NOMO-1 (cell line): ENCODE measurements around the gene PSMC3.

ENCODE experiments used
- DNase-seq, 2 experiments: peaks; one replicate each; lab custom pipeline; 2025; ENCODE audit not compliant: unreplicated experiment in 2 of 2; lab: John Stamatoyannopoulos, UW

The PSMC3 gene

GRCh38 chr11:47413908-47414684, 12.1 kb downstream of the PSMC3 start:
- no peak for DNase-seq

- DNase-seq: no peak
These were observed 12.9 kb downstream of the PSMC3 start for GRCh38 chr11:47413351-47413750.

- peak; percentile 24 to 32 for DNase-seq
These were observed 14.1 kb downstream of the PSMC3 start for GRCh38 chr11:47411884-47412746.

- DNase-seq: no peak
These were observed 15.6 kb downstream of the PSMC3 start for GRCh38 chr11:47410370-47411264.

GRCh38 chr11:47409440-47410369, 16.5 kb downstream of the PSMC3 start:
- DNase-seq: no peak

- DNase-seq: no peak
These were observed 17.4 kb downstream of the PSMC3 start for GRCh38 chr11:47408598-47409439.

GRCh38 chr11:47407746-47408590, 18.3 kb downstream of the PSMC3 start, which contains the start of gene SLC39A13:
Gene SLC39A13, plus strand, starts transcription at chr11:47408590. Its CDS starts 1,505 bp downstream, at chr11:47410095.
- DNase-seq: peak; percentile 99

GRCh38 chr11:47406896-47407745, 19.1 kb downstream of the PSMC3 start:
- DNase-seq: no peak

GRCh38 chr11:47403571-47403970, 22.7 kb downstream of the PSMC3 start:
- no peak for DNase-seq

- DNase-seq: no peak
These were observed 23.1 kb downstream of the PSMC3 start for GRCh38 chr11:47403135-47403534.

GRCh38 chr11:47400768-47401279, 25.4 kb downstream of the PSMC3 start:
- DNase-seq: peak in 1 of 2 experiments; percentile 39

- no peak for DNase-seq
These were observed 26.1 kb downstream of the PSMC3 start for GRCh38 chr11:47399860-47400767.

GRCh38 chr11:47398551-47398950, 27.7 kb downstream of the PSMC3 start:
- no peak for DNase-seq

- DNase-seq: no peak
These were observed 28.2 kb downstream of the PSMC3 start for GRCh38 chr11:47398011-47398410.

- DNase-seq: no peak
These were observed 30.3 kb downstream of the PSMC3 start for GRCh38 chr11:47396049-47396320.
